ENCODE results near the gene VPS16. TPM values are rescaled to one million over a fixed set of nuclear protein-coding genes. Genes with fewer than 3 reads are reported as not detected.

The VPS16 gene
- total and polyA plus RNA-seq, 2 of the 13 experiments (the other 11 are each of a cell fraction or from before 2014, with no cell fraction given) = 34.2 to 35.4 TPM

DNA sequence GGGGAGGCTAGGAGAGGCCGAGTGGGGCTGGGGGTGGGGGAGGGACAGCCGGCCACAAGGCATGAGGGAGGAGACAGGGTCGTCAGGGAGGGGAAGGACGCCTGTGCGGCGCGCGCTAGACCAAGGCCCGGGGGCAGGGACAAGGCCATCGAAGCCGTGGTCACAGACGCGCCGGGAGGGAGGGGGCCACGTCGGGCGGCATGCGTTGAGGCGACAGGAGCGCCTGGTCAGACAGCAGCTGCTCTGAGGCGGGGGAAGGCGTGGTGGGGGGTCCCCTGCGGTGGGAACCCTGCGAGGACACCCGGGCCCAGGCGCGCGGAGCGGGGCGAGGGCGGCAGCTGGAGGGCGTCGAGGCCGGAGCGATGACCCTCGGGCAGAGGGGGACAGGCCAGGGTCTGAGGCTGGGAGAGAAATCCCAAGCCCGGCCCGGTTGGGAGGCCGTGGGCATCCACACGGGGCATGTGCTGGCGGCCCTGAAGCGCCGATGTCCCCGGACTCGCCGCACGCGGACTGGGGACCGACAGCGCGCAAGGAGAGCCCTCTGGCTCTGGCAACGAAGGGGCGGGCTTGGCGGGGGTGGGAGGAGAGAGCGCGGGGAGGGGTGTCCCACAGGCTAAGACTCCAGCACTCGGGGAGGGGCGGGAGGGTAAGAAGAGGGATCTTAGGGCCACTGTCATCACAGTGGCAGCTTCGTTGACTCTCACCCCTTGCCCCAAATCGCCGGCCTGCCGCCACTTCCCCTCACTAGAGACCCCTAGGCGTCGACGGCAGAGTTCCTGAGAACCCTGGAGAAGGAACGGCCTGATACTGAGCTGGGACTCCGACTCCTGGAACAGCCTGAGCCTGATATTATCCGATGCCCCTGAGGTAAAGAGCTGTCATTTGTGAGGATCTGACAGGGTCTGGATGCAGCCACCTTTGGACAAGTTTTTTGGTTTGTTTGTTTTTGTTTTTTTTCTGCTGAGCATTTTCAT, 19.4 kb upstream of the VPS16 start (continued):
- TF ChIP-seq, protein P1, sequence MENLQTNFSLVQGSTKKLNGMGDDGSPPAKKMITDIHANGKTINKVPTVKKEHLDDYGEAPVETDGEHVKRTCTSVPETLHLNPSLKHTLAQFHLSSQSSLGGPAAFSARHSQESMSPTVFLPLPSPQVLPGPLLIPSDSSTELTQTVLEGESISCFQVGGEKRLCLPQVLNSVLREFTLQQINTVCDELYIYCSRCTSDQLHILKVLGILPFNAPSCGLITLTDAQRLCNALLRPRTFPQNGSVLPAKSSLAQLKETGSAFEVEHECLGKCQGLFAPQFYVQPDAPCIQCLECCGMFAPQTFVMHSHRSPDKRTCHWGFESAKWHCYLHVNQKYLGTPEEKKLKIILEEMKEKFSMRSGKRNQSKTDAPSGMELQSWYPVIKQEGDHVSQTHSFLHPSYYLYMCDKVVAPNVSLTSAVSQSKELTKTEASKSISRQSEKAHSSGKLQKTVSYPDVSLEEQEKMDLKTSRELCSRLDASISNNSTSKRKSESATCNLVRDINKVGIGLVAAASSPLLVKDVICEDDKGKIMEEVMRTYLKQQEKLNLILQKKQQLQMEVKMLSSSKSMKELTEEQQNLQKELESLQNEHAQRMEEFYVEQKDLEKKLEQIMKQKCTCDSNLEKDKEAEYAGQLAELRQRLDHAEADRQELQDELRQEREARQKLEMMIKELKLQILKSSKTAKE (CRISPR knock-in tag; IDR thresholded peaks at IDR 0.05; ENCODE audit: borderline replicate concordance) = 0 out of 2 replicates have a peak, but pooled peaks have one; percentile 23
- TF ChIP-seq ZNF629 (CRISPR knock-in tag; conservative IDR thresholded peaks at IDR 0.05) (no peak), ELF4 (CRISPR knock-in tag; IDR thresholded peaks at IDR 0.05; ENCODE audit: borderline replicate concordance) (no peak), HCFC1 (IDR thresholded peaks at IDR 0.05; ENCODE audit: low read depth, low read length) (no peak), ZNF224 (CRISPR knock-in tag; IDR thresholded peaks at IDR 0.05) (no peak), ZBTB44 (CRISPR knock-in tag; IDR thresholded peaks at IDR 0.05) (no peak), ZNF207 (IDR thresholded peaks at IDR 0.05; ENCODE audit: borderline replicate concordance) (no peak)
- TF ChIP-seq, protein P2, sequence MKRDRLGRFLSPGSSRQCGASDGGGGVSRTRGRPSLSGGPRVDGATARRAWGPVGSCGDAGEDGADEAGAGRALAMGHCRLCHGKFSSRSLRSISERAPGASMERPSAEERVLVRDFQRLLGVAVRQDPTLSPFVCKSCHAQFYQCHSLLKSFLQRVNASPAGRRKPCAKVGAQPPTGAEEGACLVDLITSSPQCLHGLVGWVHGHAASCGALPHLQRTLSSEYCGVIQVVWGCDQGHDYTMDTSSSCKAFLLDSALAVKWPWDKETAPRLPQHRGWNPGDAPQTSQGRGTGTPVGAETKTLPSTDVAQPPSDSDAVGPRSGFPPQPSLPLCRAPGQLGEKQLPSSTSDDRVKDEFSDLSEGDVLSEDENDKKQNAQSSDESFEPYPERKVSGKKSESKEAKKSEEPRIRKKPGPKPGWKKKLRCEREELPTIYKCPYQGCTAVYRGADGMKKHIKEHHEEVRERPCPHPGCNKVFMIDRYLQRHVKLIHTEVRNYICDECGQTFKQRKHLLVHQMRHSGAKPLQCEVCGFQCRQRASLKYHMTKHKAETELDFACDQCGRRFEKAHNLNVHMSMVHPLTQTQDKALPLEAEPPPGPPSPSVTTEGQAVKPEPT (CRISPR knock-in tag; IDR thresholded peaks at IDR 0.05; ENCODE audit: low read depth) = no peak
- TF ChIP-seq, protein P3, sequence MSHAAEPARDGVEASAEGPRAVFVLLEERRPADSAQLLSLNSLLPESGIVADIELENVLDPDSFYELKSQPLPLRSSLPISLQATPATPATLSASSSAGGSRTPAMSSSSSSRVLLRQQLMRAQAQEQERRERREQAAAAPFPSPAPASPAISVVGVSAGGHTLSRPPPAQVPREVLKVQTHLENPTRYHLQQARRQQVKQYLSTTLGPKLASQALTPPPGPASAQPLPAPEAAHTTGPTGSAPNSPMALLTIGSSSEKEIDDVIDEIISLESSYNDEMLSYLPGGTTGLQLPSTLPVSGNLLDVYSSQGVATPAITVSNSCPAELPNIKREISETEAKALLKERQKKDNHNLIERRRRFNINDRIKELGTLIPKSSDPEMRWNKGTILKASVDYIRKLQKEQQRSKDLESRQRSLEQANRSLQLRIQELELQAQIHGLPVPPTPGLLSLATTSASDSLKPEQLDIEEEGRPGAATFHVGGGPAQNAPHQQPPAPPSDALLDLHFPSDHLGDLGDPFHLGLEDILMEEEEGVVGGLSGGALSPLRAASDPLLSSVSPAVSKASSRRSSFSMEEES (CRISPR knock-in tag; IDR thresholded peaks at IDR 0.05) = no peak
- TF ChIP-seq, protein P4, sequence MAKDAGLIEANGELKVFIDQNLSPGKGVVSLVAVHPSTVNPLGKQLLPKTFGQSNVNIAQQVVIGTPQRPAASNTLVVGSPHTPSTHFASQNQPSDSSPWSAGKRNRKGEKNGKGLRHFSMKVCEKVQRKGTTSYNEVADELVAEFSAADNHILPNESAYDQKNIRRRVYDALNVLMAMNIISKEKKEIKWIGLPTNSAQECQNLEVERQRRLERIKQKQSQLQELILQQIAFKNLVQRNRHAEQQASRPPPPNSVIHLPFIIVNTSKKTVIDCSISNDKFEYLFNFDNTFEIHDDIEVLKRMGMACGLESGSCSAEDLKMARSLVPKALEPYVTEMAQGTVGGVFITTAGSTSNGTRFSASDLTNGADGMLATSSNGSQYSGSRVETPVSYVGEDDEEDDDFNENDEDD (CRISPR knock-in tag; IDR thresholded peaks at IDR 0.05; ENCODE audit: borderline replicate concordance) = no peak

Measured in HepG2 (cell line).